M059J (cell line): ENCODE data around the gene DBP. TPM values are rescaled to one million over a fixed set of nuclear protein-coding genes. Genes with fewer than 3 reads are reported as not detected.
A peak's percentile ranks its signal among the peaks of the same experiment; 100 is the strongest.
"Not testable (repeated sequence)": the region's sequence is repeated elsewhere in the genome, so short reads cannot be mapped to it uniquely, and the experiment has no call there.

Experiments used
- DNase-seq: peaks from one replicate; pipeline ENCODE4 v3.0.0-alpha.2; 2012; ENCODE audit warnings: low read depth
- total RNA-seq: library from RNA; depleted of rRNA; stranded (reverse); fragments of >200 nt; shearing (Covaris generic); gene quantifications from 2 replicates; pipeline ENCODE4 v1.2.3, GENCODE V29; 2014

Gene DBP
- total RNA-seq, 1 experiment from 2014 or later: 20.1 TPM

DNA sequence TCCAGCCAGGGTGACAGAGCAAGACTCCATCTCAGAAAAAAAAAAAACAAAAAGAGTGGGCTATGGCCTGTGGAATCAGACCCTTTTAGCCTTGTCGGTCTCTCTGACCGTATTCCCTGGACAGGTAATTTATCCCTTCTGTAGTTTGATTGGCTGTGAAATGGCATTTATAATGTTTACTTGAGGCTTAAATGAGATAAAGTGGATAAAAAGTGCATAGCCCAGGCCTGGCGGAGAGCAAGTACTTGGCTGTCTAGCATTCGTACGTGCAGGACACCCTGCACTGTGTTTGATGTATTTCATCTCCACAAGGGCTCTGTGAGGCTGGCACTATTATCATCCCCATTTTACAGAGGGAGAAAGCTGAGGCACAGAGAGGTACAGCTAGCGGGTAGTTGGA is 28.6 kb upstream of the DBP start:
- DNase-seq: no peak

DNA sequence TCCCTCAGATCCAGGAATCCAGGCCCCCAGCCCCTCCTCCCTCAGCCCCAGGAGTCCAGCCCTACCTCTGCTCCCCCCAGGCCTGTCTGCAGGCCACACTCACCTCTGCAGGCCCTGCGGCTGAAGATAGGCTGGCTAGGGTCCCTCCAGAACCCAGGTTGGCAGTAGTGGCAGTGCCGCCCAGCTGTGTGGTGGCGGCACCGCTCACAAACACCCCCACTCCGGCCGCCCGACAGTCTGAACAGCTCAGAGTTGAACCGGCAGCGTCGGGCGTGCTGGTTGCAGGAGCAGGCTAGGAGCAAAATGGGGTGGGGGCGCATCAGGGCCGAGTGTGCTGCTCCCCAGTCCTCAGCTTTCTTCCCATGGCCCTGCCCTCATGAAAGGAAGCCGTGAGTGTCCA is 27.3 kb upstream of the DBP start:
- DNase-seq: no peak

DNA sequence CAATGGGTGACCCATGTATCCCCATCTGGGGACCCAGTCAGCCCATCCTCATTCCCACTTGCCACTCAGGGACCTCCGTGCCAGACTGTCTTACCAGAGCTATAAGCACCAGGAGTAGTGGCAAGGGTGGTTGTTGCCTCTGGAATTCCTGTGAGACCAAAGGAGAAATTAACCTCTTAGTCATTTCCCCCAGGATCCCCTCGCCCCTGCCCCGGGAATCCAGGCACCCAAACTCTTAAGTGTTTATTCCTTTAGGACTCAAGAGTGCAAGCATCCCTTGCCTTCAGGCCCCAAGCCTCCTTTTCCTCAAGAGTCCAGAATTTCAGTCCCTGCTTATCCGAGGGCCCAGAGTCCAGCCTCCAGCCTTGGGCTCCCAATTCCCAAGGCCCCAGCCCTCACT is 26.5 kb upstream of the DBP start:
- no peak for DNase-seq

DNA sequence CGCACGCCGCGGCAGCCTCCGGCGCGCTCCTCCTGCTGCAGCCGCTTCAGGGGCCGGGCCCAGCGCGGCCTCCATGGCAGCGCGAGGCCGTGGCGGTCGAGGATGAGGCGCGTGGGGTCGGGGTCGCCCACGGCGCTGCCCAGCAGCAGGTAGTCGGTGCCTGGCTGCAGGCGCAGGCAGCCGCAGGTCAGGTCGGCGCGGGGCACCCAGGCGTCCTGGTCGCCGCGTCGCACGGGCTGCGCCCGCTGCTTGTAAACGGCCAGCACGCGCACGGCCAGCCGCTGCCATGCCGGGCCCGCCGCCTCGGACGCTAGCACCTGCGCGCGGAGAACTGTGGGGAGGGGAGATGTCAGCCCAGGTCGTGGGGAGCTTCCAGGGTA is 24.5 kb upstream of the DBP start:
- no peak for DNase-seq

DNA sequence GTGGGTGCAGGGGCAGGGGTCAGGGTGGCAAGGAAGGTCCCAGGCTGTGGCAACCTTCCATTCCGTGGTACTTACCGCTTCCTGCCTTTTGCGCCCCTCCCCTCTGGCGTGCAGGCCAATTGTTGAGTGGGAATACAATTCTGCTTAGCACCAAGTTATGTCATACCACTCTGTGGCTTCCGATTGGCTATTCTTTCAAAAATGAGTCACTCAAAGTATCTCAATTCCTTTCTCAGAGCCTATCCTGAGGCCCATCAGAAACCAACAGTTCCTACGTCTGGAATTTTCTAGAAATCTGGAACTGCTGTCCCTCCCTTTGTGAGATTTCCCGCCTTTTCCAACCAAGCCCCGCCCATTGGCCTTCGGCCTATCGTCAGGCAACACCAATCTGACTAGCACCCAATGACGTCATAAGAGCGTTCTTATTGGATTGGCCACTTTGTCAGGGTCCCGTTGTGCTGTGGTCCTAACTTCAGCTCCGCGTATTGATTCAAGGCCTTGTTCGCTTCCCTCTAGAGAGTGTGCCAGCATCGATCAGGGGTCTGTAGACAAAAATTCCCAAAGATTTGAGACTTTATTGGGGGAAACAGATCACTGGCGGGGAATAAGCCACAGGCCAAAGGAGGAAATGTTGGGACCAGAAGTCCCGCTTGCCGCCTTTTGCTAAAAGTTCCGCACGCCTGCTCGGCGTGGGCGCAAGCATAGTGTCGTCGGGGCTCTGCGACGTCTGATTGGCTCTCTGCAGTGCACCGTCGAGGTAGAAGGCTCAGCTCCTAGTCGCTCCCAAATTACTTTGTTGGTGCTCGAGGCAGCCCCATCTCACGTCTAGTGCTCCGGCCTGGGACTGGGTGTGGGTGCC is 23.9 kb upstream of the DBP start:
- DNase-seq: peak; percentile 91

DNA sequence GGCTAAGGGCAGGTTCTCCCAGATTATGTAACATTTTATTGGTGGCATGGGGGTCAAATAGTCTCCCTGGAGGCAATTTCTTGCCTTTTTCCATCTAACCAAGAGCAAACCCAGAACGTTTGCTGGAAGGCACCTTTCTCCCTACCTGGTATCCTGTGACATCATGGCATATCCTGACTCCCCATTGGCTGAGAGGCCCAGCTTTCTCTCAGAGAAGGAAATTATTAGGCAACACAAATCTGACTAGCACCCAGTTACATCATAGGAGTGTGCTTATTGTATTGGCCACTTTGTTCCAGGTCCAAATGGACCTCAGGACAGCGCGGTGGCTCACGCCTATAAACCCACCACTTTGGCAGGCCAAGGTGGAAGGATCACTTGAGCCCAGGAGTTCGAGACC is 22.6 kb upstream of the DBP start:
- DNase-seq: peak; percentile 53

DNA sequence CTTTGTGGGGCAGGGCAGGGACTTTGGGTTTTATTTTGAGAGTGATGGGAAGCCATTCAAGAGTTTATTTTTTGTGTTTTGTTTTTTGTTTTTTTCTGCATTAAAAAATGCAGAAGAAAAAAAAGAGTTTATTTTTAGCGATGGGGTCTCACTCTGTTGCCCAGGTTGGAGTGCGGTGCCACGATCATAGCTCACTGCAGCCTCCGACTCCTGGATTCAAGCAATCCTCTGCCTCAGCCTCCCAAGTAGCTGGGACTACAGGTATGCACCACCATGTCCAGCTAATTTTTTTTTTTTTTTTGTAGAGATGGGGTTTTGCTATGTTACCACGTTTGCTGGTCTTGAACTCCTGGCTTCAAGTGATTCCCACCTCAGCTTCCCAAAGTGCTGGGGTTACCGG is 21.3 kb upstream of the DBP start:
- no peak for DNase-seq

DNA sequence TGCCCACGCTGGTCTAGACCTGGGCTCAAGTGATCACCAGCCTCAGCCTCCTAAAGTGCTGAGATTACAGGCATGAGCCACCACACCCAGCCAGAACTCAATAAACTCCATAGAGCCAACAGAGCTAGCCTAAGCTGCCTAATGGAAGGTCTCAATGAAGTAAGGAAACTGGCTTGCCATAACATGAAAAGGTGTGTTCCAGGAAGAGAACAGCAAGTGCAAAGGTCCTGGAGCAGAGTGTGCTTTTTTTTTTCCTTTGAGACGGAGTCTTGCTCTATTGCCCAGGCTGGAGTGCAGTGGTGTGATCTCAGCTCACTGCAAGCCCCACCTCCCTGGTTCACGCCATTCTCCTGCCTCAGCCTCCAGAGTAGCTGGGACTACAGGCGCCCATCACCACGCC is 20.6 kb upstream of the DBP start:
- not testable (repeated sequence) for DNase-seq

DNA sequence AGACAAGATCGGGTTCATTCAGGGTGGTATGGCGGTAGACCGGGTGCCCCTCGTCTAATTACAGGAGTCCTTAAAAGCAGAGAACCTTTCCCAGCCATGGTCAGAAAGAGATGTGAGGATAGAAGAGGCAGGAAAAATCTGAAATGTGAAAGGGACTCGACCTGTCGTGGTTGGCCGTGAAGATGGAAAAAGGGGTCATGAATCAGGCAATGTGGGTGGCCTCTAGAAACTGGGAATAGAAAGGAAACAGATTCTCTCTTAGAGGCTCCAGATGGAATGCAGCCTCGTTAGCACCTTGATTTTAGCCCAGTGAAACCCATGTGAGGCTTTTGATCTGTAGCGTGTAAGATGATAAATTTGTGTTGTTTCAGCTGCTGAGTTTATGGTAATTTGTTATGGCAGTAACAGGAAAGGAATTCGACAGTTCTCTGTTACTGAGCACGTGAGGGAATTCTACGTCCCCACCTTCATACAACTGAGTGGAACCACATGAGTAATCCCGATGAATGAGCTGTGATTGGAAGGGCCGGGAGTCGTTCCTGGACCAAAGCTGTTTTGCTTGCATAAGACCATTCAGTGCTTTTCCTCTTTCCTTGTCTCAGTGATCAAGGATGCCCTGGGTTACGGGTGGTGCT is 19.8 kb upstream of the DBP start:
- peak; percentile 89 for DNase-seq

DNA sequence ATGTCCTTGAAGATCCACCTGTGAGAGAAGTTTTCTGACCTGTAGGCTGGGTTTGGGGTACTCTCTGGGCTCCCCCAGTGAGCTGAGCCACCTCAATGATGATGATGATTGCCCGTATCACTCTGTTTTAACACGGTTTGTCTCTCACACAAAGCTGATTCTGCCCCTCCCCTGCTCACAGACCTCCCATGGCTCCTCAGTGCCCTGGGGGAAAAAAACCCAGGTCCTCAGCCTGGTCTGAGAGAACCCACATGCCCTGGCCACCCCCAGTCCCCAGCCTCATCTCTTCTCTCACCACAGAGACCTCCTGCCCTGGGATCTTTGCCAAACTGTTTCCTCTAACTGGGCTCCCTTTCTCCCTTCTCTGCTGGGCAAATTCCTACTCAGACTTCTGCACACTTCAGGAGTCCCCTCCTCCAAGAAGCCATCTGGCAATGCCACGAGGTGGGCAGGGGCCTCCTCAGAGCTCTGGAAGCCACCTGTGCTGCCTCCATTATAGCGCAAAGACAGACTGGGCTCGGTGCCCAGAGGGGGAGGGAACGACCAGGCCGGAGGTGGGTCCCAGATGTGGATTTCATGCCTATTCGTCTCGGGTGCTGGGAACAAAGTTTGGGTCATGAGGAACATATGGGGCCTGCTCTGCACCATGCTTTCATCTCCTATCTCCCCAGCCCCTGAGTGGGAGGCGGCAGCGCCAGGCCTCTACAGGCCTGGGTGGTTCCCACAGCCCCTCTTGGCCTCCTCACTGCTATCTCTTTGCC is 17.3 kb upstream of the DBP start:
- no peak for DNase-seq

DNA sequence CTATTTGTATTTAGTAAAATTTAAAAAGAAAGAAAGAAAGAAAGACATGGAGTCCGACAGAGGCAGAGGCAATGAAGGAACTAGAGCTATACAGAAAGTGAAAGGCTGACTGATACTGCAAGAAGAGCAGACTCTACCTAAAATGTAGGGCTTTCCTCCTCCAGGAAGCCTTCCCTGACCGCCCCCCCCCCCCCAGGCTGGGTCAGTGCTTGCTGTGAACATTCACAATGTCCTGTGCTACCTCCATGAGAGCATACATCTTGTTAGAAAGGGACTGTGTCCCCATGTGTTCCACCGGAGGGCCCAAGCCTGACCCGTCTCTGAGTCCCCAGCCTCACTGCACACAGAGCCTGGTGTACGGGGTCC is 14.5 kb upstream of the DBP start:
- DNase-seq: no peak

DNA sequence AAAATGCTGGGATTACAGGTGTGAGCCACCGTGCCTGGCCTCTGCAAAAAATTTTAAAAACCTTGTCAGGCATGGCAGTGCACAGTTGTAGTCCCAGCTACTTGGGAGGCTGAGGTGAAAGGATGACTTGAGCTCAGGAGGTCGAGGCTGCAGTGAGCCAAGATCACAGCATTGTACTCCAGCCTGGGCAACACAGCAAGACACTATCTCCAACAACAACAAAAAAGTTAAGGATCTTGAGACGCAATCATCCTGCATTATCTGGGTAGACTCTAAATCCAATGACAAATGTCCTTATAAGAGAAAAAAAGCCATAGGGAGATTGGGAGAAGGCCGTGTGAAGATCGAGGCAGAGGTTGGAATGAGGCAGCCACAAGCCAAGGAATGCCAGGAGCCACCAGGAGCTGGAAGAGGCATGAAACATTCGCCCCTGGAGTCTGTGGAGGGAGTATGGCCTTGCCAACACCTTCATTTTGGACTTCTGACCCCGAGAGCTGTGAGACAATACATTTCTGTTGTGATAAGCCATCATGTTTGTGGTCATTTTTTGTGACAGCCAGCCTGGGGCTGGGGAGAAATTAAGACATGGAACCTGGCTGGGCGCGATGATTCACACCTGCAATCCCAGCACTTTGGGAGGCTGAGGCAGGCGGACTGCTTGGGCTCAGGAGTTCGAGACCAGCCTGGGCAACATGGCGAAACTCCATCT is 13.9 kb upstream of the DBP start:
- no peak for DNase-seq

DNA sequence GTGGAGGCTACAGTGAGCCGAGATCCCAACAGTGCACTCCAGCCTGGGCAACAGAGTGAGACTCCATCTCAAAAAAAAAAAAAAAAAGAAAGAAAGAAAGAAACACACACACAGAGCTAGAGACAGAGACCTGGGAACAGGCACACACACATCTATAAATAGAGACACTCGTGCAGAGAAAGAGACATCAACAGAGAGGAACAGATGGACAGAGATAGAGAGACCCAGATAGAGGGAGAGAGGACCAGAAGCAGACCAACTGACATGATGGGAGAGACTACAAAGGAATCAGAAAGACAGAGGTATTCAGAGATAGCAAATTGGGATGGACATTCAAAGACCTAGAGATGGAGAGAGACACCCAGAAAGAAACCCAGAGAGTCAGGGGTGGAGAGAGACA is 11.0 kb upstream of the DBP start:
- no peak for DNase-seq

DNA sequence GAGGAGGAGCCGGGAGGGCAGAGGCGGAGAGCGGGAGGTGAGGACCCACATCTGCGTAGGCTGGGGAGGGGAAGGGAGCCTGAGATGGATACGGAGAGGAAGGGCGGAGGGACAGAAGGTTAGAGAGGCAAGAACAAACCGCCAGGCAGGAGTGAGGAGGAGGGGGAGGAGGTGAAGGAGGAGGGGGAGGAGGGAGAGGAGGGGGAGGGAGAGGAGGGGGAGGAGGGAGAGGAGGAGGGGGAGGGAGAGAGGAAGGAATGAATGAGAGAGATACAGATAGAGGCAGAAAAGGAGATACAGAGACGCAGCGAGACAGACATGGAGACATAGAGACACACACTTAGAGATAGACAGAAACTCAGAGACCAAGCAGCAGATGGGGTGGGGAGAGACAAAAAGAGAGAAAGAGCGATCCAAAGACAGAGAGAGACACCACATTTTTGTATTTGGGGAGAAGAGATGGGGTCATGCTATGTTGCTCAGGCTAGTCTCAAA is 9.6 kb upstream of the DBP start:
- no peak for DNase-seq

DNA sequence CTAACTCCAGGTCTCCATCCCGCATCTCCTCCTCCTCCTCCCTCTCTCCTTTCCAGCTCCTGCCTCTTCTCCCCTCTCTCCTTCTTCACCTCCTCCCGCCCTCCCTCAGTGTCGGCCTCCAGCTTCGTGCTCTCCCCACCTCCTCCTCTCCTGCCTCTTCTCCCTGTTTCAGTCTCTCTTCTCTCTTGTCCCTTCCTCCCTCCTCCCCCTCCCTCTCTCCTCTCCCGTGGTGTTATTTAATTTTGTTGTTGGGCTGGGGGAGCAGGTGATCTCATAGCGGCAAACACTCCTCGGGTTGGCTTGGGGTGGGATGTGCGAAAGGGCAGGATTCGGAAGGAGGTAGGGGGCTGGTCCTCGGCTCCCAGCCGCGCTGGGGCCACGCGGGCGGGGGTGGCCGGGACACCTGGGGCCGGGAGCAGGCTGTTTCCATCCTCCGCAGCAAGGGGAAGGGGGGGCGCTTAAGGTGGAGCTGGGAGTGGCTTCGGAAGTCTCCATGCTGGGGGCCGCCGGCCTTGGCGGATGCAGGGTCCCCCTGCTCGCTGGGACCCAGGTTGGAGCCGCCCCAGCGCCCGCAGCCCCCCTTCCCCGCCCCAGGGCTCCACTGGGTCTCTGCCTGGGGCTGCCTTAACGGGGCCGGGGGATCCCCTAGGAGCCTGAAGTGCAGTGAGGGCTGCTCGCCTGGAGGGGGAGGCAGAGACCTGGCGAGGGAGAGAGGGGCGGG is 9.0 kb upstream of the DBP start, which contains the start of gene CA11:
Gene CA11, minus strand, starts transcription at position 187 of the 721 bp plus-strand sequence. CDS start 555 bp downstream, outside the sequence.
- DNase-seq: peak; percentile 81

DNA sequence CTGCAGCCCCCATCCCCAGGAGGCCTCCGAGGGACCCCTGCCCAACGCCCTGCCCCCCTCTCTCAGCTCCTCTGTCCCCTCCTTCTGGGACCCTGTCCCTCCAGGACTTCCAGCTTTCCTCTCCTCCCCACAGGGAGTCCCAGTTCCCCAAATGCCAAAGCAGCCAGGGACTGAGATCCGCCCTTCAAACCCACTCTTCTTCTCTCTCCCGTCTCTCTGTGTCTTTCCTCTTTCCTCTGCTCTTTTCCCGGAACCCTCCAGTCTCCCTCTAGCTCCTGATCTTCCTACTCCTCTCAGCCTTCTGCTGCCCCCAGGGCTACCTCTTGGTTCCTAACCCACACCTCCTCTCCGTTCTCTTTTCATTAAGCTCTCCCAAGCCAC is 8.4 kb upstream of the DBP start:
- DNase-seq: no peak

DNA sequence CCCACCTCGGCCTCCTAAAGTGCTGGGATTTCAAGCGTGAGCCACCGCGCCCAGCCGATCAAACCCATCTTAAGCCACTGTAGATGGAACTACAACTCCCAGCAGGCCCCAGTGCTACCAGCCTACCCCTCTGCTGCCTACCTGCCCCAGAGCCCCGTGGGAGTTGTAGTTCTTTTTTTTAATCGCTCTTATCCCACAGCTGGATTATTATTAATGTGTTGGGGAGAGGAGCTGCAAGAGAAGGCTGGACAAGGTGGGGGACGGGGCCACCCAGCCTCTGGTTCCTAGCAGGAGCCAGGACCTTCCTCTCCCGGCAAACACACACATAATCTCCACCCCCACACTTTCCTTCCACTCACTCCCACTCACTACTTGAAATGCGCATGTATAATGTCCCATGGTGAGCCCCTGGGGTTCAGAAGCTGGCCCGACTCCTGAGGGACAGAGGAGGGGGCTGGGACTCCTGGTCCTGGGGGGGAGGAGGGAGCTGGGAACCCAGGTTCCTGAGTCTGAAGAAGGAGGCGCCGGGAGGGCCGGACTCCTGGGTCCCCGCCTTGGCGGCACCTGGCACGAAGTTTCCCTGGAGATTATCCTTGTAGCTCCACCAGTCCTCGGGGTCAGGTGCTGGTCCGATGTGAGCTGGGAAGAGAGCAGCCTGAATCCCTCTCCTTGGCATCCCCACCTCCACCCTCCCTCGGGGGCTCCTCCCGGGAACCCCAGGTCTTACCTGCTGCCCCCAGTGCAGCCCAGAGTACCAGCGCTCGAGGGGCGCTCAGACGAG is 7.8 kb upstream of the DBP start:
- peak; percentile 73 for DNase-seq

DNA sequence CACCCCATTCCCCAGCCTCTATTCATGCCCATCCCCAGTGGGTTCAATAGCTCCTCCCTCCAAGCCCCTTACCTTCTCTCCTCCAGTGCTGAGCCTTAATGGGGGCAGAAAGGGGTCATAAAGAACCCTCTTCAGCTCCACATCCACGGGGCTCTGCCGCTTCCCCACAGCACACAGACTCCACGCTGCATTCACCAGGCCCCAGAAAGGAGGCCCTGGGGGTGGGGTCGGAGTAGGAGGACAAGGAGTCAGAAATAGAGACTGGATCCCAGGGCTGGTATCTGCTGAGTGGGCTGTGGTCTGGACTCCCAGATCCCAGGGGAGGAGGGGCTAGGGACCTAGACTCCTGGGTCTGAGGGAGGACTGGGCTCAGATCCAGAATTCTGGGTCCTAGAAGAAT is 7.2 kb upstream of the DBP start:
- no peak for DNase-seq

DNA sequence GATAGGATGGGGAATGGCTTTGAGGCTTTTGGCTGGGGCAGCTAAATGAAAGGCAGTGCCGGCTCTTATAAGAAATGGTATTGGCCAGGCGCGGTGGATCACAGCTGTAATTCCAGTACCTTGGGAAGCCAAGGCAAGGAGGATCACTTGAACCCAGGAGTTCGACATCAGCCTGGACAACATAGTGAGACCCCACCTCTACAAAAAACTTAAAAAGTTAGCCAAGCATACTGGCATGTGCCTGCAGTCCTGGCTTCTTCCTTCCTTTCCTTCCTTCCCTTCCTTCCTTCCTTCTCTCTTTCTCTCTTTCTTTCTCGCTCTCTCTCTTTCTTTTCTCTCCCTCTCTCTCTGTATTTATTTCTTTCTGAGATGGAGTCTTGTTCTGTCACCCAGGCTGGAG is 5.7 kb upstream of the DBP start:
- DNase-seq: no peak

DNA sequence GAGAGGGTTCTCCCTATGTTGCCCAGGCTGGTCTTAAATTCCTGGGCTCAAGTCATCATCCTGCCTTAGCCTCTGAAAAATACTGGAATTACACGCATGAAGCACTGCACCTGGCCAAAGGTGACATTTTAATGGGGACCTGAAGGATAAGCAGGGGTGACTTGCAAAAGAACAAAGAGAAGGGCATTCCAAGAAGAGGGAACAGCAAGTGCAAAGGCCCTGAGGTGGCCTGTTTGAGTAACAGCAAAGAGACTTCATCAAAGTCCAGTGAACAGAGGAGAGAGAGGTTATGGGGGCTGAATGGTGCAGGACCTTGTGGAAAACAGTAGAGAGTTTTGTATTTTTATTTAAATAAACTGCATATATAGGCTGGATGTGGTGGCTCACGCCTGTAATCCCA is 4.7 kb upstream of the DBP start:
- DNase-seq: no peak
